HG03432 (cell line): ENCODE measurements around the gene ZFYVE21.
"Not testable (repeated sequence)": the region's sequence is repeated elsewhere in the genome, so short reads cannot be mapped to it uniquely, and the experiment has no call there.

ENCODE experiments used
- ATAC-seq: cut with Tn5 transposase; IDR thresholded peaks from one replicate; pipeline ENCODE4 v1.9.1; 2021; ENCODE audit warnings: mild to moderate bottlenecking, moderate library complexity; ENCODE audit not compliant: unreplicated experiment

Gene ZFYVE21

GRCh38 chr14:103758059-103758776 is 42.6 kb downstream of the ZFYVE21 start:
- ATAC-seq: no peak

GRCh38 chr14:103762036-103762435 is 46.4 kb downstream of the ZFYVE21 start:
- ATAC-seq: no peak

- ATAC-seq: no peak
Measured at GRCh38 chr14:103762541-103762940, 46.9 kb downstream of the ZFYVE21 start.

GRCh38 chr14:103763730-103764488 is 48.3 kb downstream of the ZFYVE21 start:
- peak; percentile 63 for ATAC-seq

GRCh38 chr14:103765526-103765925 is 49.9 kb downstream of the ZFYVE21 start:
- ATAC-seq: no peak

GRCh38 chr14:103767336-103767894 is 51.8 kb downstream of the ZFYVE21 start:
- no peak for ATAC-seq

- ATAC-seq: no peak
Measured at GRCh38 chr14:103770500-103770899, 54.9 kb downstream of the ZFYVE21 start.

- ATAC-seq: no peak
Measured at GRCh38 chr14:103770902-103771301, 55.3 kb downstream of the ZFYVE21 start.

GRCh38 chr14:103772078-103772712 is 56.6 kb downstream of the ZFYVE21 start:
- ATAC-seq: no peak

- no peak for ATAC-seq
Measured at GRCh38 chr14:103773521-103773920, 57.9 kb downstream of the ZFYVE21 start.

- no peak for ATAC-seq
Measured at GRCh38 chr14:103775506-103775905, 59.9 kb downstream of the ZFYVE21 start.

- not testable (repeated sequence) for ATAC-seq
Measured at GRCh38 chr14:103776319-103776718, 60.7 kb downstream of the ZFYVE21 start.

GRCh38 chr14:103782376-103782775 is 66.8 kb downstream of the ZFYVE21 start:
- ATAC-seq: no peak
